ENCODE measurements around the gene SNX10.
"Not testable (repeated sequence)": the region's sequence is repeated elsewhere in the genome, so short reads cannot be mapped to it uniquely, and the experiment has no call there.

The SNX10 gene

GRCh38 chr7:26291699-26292538 is at the start of gene SNX10:
SNX10 (plus strand) TSS chr7:26291862; CDS start chr7:26346443, 54,581 bp downstream.
- DNase-seq = peak; percentile 80

- DNase-seq = no peak
These were observed 46.5 kb upstream of the SNX10 start for GRCh38 chr7:26245150-26245549.

- no peak for DNase-seq
These were observed 41.4 kb upstream of the SNX10 start for GRCh38 chr7:26250239-26250638.

GRCh38 chr7:26261866-26262265 is 29.8 kb upstream of the SNX10 start:
- not testable (repeated sequence) for DNase-seq

- DNase-seq = no peak
These were observed 26.6 kb upstream of the SNX10 start for GRCh38 chr7:26265065-26265464.

- DNase-seq = no peak
These were observed 26.1 kb upstream of the SNX10 start for GRCh38 chr7:26265499-26266075.

- DNase-seq = no peak
These were observed 24.0 kb upstream of the SNX10 start for GRCh38 chr7:26267601-26268166.

- no peak for DNase-seq
These were observed 16.4 kb upstream of the SNX10 start for GRCh38 chr7:26275213-26275612.

- no peak for DNase-seq
These were observed 12.9 kb upstream of the SNX10 start for GRCh38 chr7:26278770-26279169.

- peak; percentile 34 for DNase-seq
These were observed 12.3 kb upstream of the SNX10 start for GRCh38 chr7:26279405-26279804.

- DNase-seq = no peak
These were observed 11.6 kb upstream of the SNX10 start for GRCh38 chr7:26280097-26280496.

GRCh38 chr7:26280723-26281122 is 10.9 kb upstream of the SNX10 start:
- no peak for DNase-seq

- DNase-seq = no peak
These were observed 7.2 kb upstream of the SNX10 start for GRCh38 chr7:26284477-26284876.

- DNase-seq = no peak
These were observed 6.5 kb upstream of the SNX10 start for GRCh38 chr7:26284995-26285632.

GRCh38 chr7:26286157-26286556 is 5.5 kb upstream of the SNX10 start:
- DNase-seq = no peak

GRCh38 chr7:26288126-26288525 is 3.5 kb upstream of the SNX10 start:
- DNase-seq = not testable (repeated sequence)

GRCh38 chr7:26291251-26291650 is 411 bp upstream of the SNX10 start:
- no peak for DNase-seq

GRCh38 chr7:26292768-26293560 is 1.3 kb downstream of the SNX10 start:
- peak; percentile 11 for DNase-seq

GRCh38 chr7:26293569-26294308 is 2.1 kb downstream of the SNX10 start:
- peak; percentile 74 for DNase-seq

- DNase-seq = no peak
These were observed 3.4 kb downstream of the SNX10 start for GRCh38 chr7:26295015-26295414.

- no peak for DNase-seq
These were observed 3.9 kb downstream of the SNX10 start for GRCh38 chr7:26295586-26295985.

- no peak for DNase-seq
These were observed 6.9 kb downstream of the SNX10 start for GRCh38 chr7:26298472-26299058.

Measured in stimulated activated CD4-positive, alpha-beta T cell treated with anti-CD3 and anti-CD28 coated beads, Interleukin-15, amount 100 ng/mL, for 24 hours (primary cell).